ENCODE data around the gene DSCAML1.

DSCAML1 gene

GRCh38 chr11:117604336-117604995 is 192.6 kb downstream of the DSCAML1 start:
- peak; percentile 57 for DNase-seq

GRCh38 chr11:117603932-117604331 is 193.1 kb downstream of the DSCAML1 start:
- DNase-seq, result no peak

GRCh38 chr11:117601006-117601708 is 195.9 kb downstream of the DSCAML1 start:
- DNase-seq, result peak; percentile 80

GRCh38 chr11:117600234-117600783 is 196.7 kb downstream of the DSCAML1 start:
- peak; percentile 99 for DNase-seq

GRCh38 chr11:117597071-117597470 is 199.9 kb downstream of the DSCAML1 start:
- DNase-seq, result no peak

GRCh38 chr11:117595440-117595839 is 201.6 kb downstream of the DSCAML1 start:
- peak; percentile 56 for DNase-seq

GRCh38 chr11:117594721-117595120 is 202.3 kb downstream of the DSCAML1 start:
- DNase-seq, result no peak

GRCh38 chr11:117593065-117593464 is 204.0 kb downstream of the DSCAML1 start:
- DNase-seq, result no peak

- DNase-seq, result no peak
These were observed 205.5 kb downstream of the DSCAML1 start for GRCh38 chr11:117591316-117592039.

GRCh38 chr11:117589063-117589462 is 208.0 kb downstream of the DSCAML1 start:
- DNase-seq, result peak; percentile 66

GRCh38 chr11:117588166-117588810 is 208.7 kb downstream of the DSCAML1 start:
- DNase-seq, result no peak

- no peak for DNase-seq
These were observed 209.6 kb downstream of the DSCAML1 start for GRCh38 chr11:117587416-117587815.

- no peak for DNase-seq
These were observed 210.6 kb downstream of the DSCAML1 start for GRCh38 chr11:117586392-117586791.

GRCh38 chr11:117585631-117586030 is 211.4 kb downstream of the DSCAML1 start:
- no peak for DNase-seq

- DNase-seq, result no peak
These were observed 212.8 kb downstream of the DSCAML1 start for GRCh38 chr11:117584056-117584830.

GRCh38 chr11:117583063-117583801 is 213.8 kb downstream of the DSCAML1 start:
- DNase-seq, result no peak

- DNase-seq, result no peak
These were observed 214.6 kb downstream of the DSCAML1 start for GRCh38 chr11:117582433-117582832.

GRCh38 chr11:117580866-117581265 is 216.2 kb downstream of the DSCAML1 start:
- DNase-seq, result no peak

GRCh38 chr11:117579161-117579560 is 217.9 kb downstream of the DSCAML1 start:
- no peak for DNase-seq

GRCh38 chr11:117575856-117576255 is 221.2 kb downstream of the DSCAML1 start:
- no peak for DNase-seq

- DNase-seq, result no peak
These were observed 222.5 kb downstream of the DSCAML1 start for GRCh38 chr11:117574551-117574950.

Data from NCI-H69 (cell line).